Measurements from ENCODE around the gene UPK1A.
"Not testable (repeated sequence)": the region's sequence is repeated elsewhere in the genome, so short reads cannot be mapped to it uniquely, and the experiment has no call there.

UPK1A gene

DNA sequence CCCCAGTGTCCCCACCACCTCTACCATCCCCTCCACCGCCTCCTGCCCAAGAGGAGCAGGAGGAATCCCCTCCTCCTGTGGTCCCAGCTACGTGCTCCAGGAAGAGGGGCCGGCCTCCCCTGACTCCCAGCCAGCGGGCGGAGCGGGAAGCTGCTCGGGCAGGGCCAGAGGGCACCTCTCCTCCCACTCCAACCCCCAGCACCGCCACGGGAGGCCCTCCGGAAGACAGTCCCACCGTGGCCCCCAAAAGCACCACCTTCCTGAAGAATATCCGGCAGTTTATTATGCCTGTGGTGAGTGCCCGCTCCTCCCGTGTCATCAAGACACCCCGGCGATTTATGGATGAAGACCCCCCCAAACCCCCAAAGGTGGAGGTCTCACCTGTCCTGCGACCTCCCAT lies 54.3 kb downstream of the UPK1A start:
- no peak overlapping the region for H3K4me3 ChIP-seq (ENCODE audit: low read depth in 1 of 2, low read length in 2 of 2)
- peaks cover 36 to 50% of the 10 kb centered on the region in 2 donors for H3K36me3 ChIP-seq (ENCODE audit: control insufficient read depth in 1 of 2, insufficient read depth in 2 of 2, low read length in 2 of 2)
- peaks cover 12 to 24% of the 10 kb centered on the region in 2 donors for H3K4me1 ChIP-seq (ENCODE audit: control insufficient read depth in 1 of 2, insufficient read depth in 2 of 2, low read length in 2 of 2)
- H3K27ac ChIP-seq (ENCODE audit: low read length): no peak overlapping the region
- no peaks in the 10 kb centered on the region for H3K9me3 ChIP-seq (ENCODE audit: control insufficient read depth in 1 of 2, low read length in 2 of 2)
- no peaks in the 10 kb centered on the region for H3K27me3 ChIP-seq (ENCODE audit: low read depth, low read length)

DNA sequence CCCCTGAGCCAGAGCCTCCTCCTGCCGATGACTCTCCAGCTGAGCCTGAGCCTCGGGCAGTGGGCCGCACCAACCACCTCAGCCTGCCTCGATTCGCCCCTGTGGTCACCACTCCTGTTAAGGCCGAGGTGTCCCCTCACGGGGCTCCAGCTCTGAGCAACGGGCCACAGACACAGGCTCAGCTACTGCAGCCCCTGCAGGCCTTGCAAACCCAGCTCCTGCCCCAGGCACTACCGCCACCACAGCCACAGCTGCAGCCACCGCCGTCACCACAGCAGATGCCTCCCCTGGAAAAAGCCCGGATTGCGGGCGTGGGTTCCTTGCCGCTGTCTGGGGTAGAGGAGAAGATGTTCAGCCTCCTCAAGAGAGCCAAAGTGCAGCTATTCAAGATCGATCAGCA lies 55.1 kb downstream of the UPK1A start:
- Histone ChIP-seq H3K4me3 (ENCODE audit: low read depth in 1 of 2, low read length in 2 of 2) (no peak overlapping the region), H3K9me3 (ENCODE audit: control insufficient read depth in 1 of 2, low read length in 2 of 2) (no peaks in the 10 kb centered on the region), H3K36me3 (ENCODE audit: control insufficient read depth in 1 of 2, insufficient read depth in 2 of 2, low read length in 2 of 2) (peaks cover 43 to 58% of the 10 kb centered on the region in 2 donors), H3K4me1 (ENCODE audit: control insufficient read depth in 1 of 2, insufficient read depth in 2 of 2, low read length in 2 of 2) (peaks cover 7 to 18% of the 10 kb centered on the region in 2 donors), H3K27ac (ENCODE audit: low read length) (no peak overlapping the region), H3K27me3 (ENCODE audit: low read depth, low read length) (no peaks in the 10 kb centered on the region)

DNA sequence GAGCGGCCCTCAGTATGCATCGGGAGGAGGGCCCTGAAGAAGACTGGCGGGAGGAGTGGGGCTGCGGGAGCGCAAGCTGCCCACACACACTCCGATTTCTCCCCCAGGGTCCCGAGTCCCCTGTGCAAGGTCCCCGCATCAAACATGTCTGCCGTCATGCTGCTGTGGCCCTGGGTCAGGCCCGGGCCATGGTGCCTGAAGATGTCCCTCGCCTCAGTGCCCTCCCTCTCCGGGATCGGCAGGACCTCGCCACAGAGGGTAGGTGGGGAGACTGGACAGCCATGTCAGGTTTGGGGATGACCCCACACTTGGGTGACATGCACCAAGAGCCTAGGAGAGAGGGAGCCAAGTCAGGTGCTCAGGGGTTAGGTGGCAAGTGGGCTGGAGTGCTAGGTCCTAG lies 56.1 kb downstream of the UPK1A start:
- Histone ChIP-seq H3K9me3 (ENCODE audit: control insufficient read depth in 1 of 2, low read length in 2 of 2) (no peaks in the 10 kb centered on the region), H3K27ac (ENCODE audit: low read length) (no peak overlapping the region), H3K36me3 (ENCODE audit: control insufficient read depth in 1 of 2, insufficient read depth in 2 of 2, low read length in 2 of 2) (peaks cover 52 to 68% of the 10 kb centered on the region in 2 donors), H3K4me1 (ENCODE audit: control insufficient read depth in 1 of 2, insufficient read depth in 2 of 2, low read length in 2 of 2) (peaks cover 7 to 18% of the 10 kb centered on the region in 2 donors), H3K4me3 (ENCODE audit: low read depth in 1 of 2, low read length in 2 of 2) (no peak overlapping the region), H3K27me3 (ENCODE audit: low read depth, low read length) (no peaks in the 10 kb centered on the region)

DNA sequence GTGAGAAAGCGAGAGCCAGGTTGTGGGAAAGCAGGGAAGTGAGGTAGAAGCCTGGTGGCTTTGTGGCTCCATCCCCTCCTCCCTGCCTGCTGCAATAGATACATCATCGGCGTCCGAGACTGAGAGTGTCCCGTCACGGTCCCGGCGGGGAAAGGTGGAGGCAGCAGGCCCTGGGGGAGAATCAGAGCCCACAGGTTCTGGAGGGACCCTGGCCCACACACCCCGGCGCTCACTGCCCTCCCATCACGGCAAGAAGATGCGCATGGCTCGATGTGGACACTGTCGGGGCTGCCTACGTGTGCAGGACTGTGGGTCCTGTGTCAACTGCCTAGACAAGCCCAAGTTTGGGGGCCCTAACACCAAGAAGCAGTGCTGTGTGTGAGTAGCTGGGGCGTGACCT lies 56.6 kb downstream of the UPK1A start:
- H3K4me1 ChIP-seq (ENCODE audit: control insufficient read depth in 1 of 2, insufficient read depth in 2 of 2, low read length in 2 of 2): peaks cover 7 to 18% of the 10 kb centered on the region in 2 donors
- H3K27me3 ChIP-seq (ENCODE audit: low read depth, low read length): no peaks in the 10 kb centered on the region
- no peaks in the 10 kb centered on the region for H3K9me3 ChIP-seq (ENCODE audit: control insufficient read depth in 1 of 2, low read length in 2 of 2)
- H3K27ac ChIP-seq (ENCODE audit: low read length): no peak overlapping the region
- no peak overlapping the region for H3K4me3 ChIP-seq (ENCODE audit: low read depth in 1 of 2, low read length in 2 of 2)
- peaks cover 57 to 73% of the 10 kb centered on the region in 2 donors for H3K36me3 ChIP-seq (ENCODE audit: control insufficient read depth in 1 of 2, insufficient read depth in 2 of 2, low read length in 2 of 2)

DNA sequence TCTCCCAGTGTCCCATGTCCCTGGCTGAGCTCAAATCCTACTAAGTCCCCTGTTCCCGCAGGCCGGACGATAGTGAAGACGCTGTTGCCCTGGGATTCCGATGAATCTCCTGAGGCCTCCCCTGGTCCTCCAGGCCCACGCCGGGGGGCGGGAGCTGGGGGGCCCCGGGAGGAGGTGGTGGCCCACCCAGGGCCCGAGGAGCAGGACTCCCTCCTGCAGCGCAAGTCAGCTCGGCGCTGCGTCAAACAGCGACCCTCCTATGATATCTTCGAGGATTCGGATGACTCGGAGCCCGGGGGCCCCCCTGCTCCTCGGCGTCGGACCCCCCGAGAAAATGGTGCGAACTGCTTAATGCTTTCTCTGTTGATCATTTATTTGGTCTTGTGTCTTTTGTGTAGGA lies 57.4 kb downstream of the UPK1A start:
- no peaks in the 10 kb centered on the region for H3K9me3 ChIP-seq (ENCODE audit: control insufficient read depth in 1 of 2, low read length in 2 of 2)
- no peak overlapping the region for H3K4me3 ChIP-seq (ENCODE audit: low read depth in 1 of 2, low read length in 2 of 2)
- H3K27me3 ChIP-seq (ENCODE audit: low read depth, low read length): no peaks in the 10 kb centered on the region
- peaks cover 7 to 15% of the 10 kb centered on the region in 2 donors for H3K4me1 ChIP-seq (ENCODE audit: control insufficient read depth in 1 of 2, insufficient read depth in 2 of 2, low read length in 2 of 2)
- peaks cover 62 to 81% of the 10 kb centered on the region in 2 donors for H3K36me3 ChIP-seq (ENCODE audit: control insufficient read depth in 1 of 2, insufficient read depth in 2 of 2, low read length in 2 of 2)
- no peak overlapping the region for H3K27ac ChIP-seq (ENCODE audit: low read length)

DNA sequence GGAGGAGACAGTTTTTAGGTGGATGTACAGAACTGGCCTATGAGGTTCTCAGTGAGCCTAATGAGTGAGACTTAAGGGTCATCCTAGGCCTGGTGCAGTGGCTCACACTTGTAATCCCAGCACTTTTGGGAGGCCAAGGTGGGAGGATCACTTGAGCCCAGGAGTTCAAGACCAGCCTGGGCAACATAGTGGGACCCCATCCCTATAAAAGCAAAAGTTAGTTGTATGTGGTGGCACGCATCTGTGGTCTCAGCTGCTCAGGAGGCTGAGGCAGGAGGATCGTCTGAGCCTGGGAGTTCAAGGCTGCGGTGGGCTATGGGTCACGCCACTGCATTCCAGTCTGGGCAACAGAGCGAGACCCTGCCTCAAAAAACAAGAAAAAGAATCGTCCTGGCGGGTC lies 57.8 kb downstream of the UPK1A start:
- H3K4me3 ChIP-seq (ENCODE audit: low read depth in 1 of 2, low read length in 2 of 2); H3K27ac ChIP-seq (ENCODE audit: low read length); H3K9me3 ChIP-seq (ENCODE audit: control insufficient read depth in 1 of 2, low read length in 2 of 2); H3K27me3 ChIP-seq (ENCODE audit: low read depth, low read length): not testable (repeated sequence)
- peaks cover 4 to 10% of the 10 kb centered on the region in 2 donors for H3K4me1 ChIP-seq (ENCODE audit: control insufficient read depth in 1 of 2, insufficient read depth in 2 of 2, low read length in 2 of 2)
- H3K36me3 ChIP-seq (ENCODE audit: control insufficient read depth in 1 of 2, insufficient read depth in 2 of 2, low read length in 2 of 2): peaks cover 66 to 85% of the 10 kb centered on the region in 2 donors

DNA sequence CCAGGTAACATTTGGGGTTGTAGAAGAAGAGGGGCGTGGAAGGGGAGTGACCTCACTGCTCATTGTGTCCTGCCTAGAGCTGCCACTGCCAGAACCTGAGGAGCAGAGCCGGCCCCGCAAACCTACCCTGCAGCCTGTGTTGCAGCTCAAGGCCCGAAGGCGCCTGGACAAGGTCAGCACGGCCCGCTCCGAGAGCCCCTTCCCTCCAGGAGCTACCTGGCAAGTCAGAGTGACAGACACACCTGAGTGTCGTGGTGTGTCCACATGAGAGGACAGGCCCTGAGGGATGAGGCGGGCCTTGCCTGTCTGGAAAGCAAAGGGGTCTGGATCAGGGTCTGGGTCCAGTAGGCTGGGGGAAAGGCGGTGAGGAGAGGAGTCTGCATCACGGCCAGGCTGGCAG lies 58.2 kb downstream of the UPK1A start:
- H3K4me1 ChIP-seq (ENCODE audit: control insufficient read depth in 1 of 2, insufficient read depth in 2 of 2, low read length in 2 of 2): peaks cover 0 to 6% of the 10 kb centered on the region in 2 donors
- no peaks in the 10 kb centered on the region for H3K27me3 ChIP-seq (ENCODE audit: low read depth, low read length)
- H3K4me3 ChIP-seq (ENCODE audit: low read depth in 1 of 2, low read length in 2 of 2): no peak overlapping the region
- H3K27ac ChIP-seq (ENCODE audit: low read length): no peak overlapping the region
- peaks cover 70 to 89% of the 10 kb centered on the region in 2 donors for H3K36me3 ChIP-seq (ENCODE audit: control insufficient read depth in 1 of 2, insufficient read depth in 2 of 2, low read length in 2 of 2)
- no peaks in the 10 kb centered on the region for H3K9me3 ChIP-seq (ENCODE audit: control insufficient read depth in 1 of 2, low read length in 2 of 2)

DNA sequence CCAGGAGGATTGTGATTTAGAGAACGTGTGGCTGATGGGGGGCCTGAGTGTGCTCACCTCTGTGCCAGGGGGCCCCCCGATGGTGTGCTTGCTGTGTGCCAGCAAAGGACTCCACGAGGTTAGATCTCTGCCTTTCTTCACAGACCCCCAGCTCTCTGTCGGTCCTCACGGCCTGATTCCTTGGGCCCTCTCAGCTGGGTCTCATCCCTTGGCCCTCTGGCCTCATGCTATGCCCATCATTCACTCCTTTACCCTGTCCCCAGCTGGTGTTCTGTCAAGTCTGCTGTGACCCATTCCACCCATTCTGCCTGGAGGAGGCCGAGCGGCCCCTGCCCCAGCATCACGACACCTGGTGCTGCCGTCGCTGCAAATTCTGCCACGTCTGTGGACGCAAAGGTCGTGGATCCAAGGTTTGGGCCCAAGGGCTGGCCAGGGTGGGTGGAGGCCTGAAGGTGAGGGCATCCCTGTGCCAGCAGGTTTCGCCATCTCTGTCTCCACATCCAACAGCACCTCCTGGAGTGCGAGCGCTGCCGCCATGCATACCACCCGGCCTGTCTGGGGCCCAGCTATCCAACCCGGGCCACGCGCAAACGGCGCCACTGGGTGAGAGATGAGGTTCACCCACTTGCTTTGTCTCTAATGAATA lies 59.0 kb downstream of the UPK1A start:
- Histone ChIP-seq H3K4me3 (ENCODE audit: low read depth in 1 of 2, low read length in 2 of 2) (no peak overlapping the region), H3K36me3 (ENCODE audit: control insufficient read depth in 1 of 2, insufficient read depth in 2 of 2, low read length in 2 of 2) (peaks cover 69 to 90% of the 10 kb centered on the region in 2 donors), H3K4me1 (ENCODE audit: control insufficient read depth in 1 of 2, insufficient read depth in 2 of 2, low read length in 2 of 2) (no peaks in the 10 kb centered on the region), H3K27me3 (ENCODE audit: low read depth, low read length) (no peaks in the 10 kb centered on the region), H3K9me3 (ENCODE audit: control insufficient read depth in 1 of 2, low read length in 2 of 2) (no peaks in the 10 kb centered on the region), H3K27ac (ENCODE audit: low read length) (no peak overlapping the region)

DNA sequence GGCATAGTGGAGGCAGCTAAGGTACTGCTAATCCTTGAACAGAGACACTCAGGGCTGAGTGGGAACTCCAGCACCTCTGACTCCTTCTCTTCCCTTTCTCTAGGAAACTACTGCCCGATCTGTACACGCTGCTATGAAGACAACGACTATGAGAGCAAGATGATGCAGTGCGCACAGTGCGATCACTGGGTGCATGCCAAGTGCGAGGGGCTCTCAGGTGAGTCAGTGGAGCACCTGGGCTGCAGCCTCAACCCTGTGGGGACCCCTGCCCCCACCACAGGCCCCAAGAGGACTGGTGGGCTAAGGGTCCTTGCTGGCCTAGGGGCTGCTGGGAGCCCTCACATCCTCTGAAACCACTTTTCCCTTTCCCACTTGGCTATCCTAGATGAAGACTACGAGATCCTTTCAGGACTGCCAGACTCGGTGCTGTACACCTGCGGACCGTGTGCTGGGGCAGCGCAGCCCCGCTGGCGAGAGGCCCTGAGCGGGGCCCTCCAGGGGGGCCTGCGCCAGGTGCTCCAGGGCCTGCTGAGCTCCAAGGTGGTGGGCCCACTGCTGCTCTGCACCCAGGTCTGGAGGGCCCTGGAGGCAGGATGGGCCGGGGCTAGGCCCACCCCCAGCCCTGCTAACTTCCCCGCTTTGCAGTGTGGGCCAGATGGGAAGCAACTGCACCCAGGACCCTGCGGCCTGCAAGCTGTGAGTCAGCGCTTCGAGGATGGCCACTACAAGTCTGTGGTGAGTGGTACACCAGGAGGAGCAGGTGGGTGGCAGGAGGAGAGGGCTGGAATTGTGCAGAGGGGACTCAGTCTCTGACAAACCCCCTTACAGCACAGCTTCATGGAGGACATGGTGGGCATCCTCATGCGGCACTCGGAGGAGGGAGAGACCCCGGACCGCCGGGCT lies 61.0 kb downstream of the UPK1A start:
- H3K4me1 ChIP-seq (ENCODE audit: control insufficient read depth in 1 of 2, insufficient read depth in 2 of 2, low read length in 2 of 2): no peaks in the 10 kb centered on the region
- no peak overlapping the region for H3K27ac ChIP-seq (ENCODE audit: low read length)
- no peak overlapping the region for H3K4me3 ChIP-seq (ENCODE audit: low read depth in 1 of 2, low read length in 2 of 2)
- H3K9me3 ChIP-seq (ENCODE audit: control insufficient read depth in 1 of 2, low read length in 2 of 2): no peaks in the 10 kb centered on the region
- H3K27me3 ChIP-seq (ENCODE audit: low read depth, low read length): no peaks in the 10 kb centered on the region
- H3K36me3 ChIP-seq (ENCODE audit: control insufficient read depth in 1 of 2, insufficient read depth in 2 of 2, low read length in 2 of 2): peaks cover 78 to 100% of the 10 kb centered on the region in 2 donors

All from muscle layer of duodenum (tissue), 2 donors.